Kidney epithelial cell (primary cell): ENCODE results near the gene ENPP6. TPM values are rescaled to one million over a fixed set of nuclear protein-coding genes. Genes with fewer than 3 reads are reported as not detected.
"Not testable (repeated sequence)": the region's sequence is repeated elsewhere in the genome, so short reads cannot be mapped to it uniquely, and the experiment has no call there.

Experiments
- DNase-seq: peaks from one replicate; pipeline ENCODE4 v3.0.0-alpha.2; 2010; ENCODE audit warnings: low read depth
- H3K27me3 ChIP-seq: 2 replicates; pipeline ENCODE4 v1.6.0; 2011; ENCODE audit warnings: low read length; ENCODE audit not compliant: control insufficient read depth, insufficient read depth
- H3K36me3 ChIP-seq: 2 replicates; pipeline ENCODE4 v1.5.1; 2011; ENCODE audit warnings: low read length; ENCODE audit not compliant: control insufficient read depth, insufficient read depth
- H3K4me3 ChIP-seq: 2 replicates; pipeline ENCODE4 v1.5.1; 2011; ENCODE audit warnings: low read depth, mild to moderate bottlenecking, control low read depth, low read length
- total RNA-seq: library from RNA; depleted of rRNA; stranded (reverse); fragments of >200 nt; gene quantifications from 2 replicates; pipeline ENCODE4 v1.2.3, GENCODE V29; 2015
- TF ChIP-seq, protein P1 (sequence below): IDR thresholded peaks from 2 replicates; pipeline ENCODE4 v1.5.1; 2011; ENCODE audit warnings: mild to moderate bottlenecking, moderate library complexity, low read length, control low read depth, inconsistent platforms; ENCODE audit not compliant: insufficient read depth, poor library complexity, severe bottlenecking

The ENPP6 gene
- total RNA-seq, 1 donor from 2014 or later, result 0.04 TPM

DNA sequence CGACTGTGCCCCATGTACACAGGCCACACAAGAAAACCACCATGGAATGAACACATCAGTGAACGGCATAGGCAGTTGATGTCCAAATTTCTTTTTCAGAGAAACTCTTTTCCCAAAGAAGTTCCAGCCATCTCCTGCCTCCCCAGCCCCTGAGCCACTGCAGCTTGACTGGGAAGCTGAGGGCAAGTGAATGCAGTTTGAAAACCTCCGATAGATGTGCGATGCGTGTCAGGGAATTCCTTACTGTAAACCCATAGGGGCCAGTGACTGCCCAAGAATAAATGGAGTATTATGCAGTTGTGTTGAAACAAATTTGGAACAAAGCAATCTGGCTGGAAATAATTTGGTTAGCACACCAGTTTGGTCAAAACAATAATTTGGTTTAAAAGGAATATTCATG is 72.1 kb downstream of the ENPP6 start:
- DNase-seq, result no peak
- H3K36me3 ChIP-seq, result no peaks in the 10 kb centered on the region
- no peaks in the 10 kb centered on the region for H3K27me3 ChIP-seq
- TF ChIP-seq, protein P1, sequence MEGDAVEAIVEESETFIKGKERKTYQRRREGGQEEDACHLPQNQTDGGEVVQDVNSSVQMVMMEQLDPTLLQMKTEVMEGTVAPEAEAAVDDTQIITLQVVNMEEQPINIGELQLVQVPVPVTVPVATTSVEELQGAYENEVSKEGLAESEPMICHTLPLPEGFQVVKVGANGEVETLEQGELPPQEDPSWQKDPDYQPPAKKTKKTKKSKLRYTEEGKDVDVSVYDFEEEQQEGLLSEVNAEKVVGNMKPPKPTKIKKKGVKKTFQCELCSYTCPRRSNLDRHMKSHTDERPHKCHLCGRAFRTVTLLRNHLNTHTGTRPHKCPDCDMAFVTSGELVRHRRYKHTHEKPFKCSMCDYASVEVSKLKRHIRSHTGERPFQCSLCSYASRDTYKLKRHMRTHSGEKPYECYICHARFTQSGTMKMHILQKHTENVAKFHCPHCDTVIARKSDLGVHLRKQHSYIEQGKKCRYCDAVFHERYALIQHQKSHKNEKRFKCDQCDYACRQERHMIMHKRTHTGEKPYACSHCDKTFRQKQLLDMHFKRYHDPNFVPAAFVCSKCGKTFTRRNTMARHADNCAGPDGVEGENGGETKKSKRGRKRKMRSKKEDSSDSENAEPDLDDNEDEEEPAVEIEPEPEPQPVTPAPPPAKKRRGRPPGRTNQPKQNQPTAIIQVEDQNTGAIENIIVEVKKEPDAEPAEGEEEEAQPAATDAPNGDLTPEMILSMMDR, result no peak
- no peak overlapping the region for H3K4me3 ChIP-seq

DNA sequence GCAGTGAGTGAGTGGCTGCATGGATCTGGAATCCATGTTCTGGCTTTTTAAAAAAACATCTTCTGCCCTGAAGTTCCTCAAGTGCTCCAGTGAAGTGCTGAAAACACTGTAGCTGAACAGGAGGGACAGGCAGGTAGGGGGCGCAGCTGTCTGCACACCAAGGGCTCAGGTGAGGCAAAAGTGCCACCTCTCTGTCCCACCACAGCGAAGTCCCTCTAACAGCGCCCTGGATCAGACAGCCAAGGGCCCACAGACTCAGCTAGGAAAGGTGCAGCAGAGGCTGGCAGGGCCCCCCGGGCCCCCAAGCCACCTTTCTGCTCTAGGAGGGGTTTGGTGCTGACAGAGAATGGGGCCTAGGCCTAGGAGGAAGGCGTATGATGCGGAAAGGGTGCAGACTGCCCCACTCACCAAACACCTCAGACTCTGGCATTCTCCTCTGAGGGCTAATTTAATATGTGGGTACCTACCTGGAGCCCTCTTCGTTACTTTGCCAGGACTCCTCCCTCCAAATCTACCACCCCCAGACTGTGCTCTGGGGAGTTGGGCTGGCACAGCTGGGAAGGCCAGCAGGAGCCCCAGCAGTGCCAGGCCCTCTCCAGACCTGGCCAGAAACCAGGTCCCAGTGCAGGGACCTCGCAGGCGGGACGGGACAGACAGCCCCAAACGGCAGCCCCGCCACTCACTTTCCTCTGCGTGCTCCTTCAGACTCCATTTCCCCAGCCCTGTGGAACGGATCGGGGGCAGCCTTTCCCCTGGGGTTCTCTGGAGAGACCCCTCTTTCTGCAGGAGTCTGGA is 73.7 kb downstream of the ENPP6 start:
- TF ChIP-seq, protein P1, result no peak
- H3K36me3 ChIP-seq, result no peaks in the 10 kb centered on the region
- no peak overlapping the region for H3K4me3 ChIP-seq
- no peaks in the 10 kb centered on the region for H3K27me3 ChIP-seq
- DNase-seq, result no peak

DNA sequence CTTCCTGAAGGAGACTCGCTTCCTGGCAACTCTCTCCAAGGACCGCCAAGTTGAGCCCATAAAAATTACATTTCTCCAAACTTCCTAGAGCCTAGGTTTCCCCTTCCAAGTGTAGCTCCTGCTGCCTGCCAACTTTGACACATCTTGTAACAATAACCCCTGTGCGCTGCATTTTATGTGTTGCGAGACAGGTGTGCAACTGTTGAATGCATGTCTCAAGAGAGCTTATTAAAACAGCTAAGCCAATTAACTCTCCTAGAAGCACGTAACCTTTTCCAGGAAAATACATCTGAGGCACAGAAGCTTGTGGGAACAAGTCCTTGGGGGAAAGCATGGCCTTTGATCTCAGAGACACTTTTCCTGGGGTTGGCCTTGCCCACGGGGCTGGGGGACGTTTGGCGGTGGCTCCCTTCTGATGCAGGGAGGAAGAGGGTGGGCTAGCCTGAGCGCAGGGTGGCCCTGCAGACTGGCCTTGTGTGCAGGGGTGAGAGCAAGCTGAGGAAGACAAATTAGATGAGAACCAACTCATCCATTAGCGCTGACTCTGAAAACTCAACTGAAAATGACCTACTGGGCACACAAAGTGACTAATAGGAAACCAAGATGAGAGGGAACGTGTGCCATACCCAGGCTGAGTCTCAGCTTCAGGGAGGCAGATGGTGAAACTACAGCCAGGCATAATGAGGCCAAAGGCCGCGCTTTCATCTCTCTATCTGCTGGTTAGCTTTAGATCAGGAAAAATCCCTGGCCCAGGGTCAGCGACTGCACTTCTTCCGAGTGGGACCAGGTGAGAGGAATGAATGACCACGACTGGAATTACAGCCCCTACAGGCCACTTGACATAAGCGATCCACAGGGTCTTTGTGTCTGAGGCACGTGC is 75.3 kb downstream of the ENPP6 start:
- H3K36me3 ChIP-seq, result no peaks in the 10 kb centered on the region
- no peak overlapping the region for H3K4me3 ChIP-seq
- no peak for DNase-seq
- H3K27me3 ChIP-seq, result no peaks in the 10 kb centered on the region
- TF ChIP-seq, protein P1, result no peak

DNA sequence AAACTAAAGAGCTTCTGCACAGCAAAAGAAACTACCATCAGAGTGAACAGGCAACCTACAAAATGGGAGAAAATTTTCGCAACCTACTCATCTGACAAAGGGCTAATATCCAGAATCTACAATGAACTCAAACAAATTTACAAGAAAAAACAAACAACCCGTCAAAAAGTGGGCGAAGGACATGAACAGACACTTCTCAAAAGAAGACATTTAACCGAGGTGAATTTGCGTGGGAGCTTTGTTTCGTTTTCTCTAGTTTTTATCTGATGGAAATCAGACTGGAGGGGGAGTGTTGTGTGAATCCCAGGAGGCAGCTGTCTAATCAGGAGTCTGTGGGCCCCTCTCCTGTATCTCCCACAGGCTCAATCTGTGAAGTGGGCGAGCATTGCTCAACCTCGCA is 76.8 kb downstream of the ENPP6 start:
- not testable (repeated sequence) for H3K4me3 ChIP-seq, H3K27me3 ChIP-seq, DNase-seq, H3K36me3 ChIP-seq

DNA sequence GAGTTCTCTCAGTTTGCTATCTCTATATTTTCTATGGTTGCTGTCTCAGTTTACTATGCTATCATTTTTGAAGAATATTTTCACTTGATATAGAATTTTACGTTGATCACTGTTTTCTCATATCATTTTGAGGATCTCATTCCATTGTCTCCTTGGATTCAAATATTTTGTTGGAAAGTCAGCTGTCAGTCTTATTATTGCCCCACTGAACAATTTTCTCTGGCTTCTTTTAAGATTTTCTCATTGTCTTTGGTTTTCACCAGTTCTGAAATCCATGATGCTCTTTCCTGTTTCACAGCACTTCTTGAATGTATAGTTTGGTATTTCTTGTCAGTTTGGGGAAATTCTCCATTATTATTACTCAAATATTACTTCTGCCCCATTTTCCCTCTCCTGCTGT is 81.1 kb downstream of the ENPP6 start:
- TF ChIP-seq, protein P1, result no peak
- Histone ChIP-seq H3K36me3 (no peaks in the 10 kb centered on the region), H3K27me3 (no peaks in the 10 kb centered on the region), H3K4me3 (no peak overlapping the region)
- DNase-seq, result no peak

DNA sequence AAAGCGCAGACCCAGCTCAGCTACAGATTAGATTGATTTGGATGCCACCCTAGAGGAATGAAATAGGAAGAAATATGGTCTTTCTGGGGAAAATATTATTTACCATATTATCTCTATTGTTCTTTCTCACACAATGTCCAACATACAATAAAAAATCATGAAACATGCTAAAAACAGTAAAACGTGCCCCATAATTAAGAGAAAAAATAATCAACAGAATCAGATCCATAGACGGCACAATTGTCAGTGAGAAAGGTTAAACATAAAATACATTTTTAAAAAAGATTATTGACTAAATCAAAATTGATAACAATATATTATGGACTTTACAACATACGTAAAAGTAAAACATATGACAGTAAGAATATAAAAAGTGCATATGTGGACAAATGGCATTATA is 90.9 kb downstream of the ENPP6 start:
- Histone ChIP-seq H3K4me3 (no peak overlapping the region), H3K36me3 (no peaks in the 10 kb centered on the region), H3K27me3 (no peaks in the 10 kb centered on the region)
- TF ChIP-seq, protein P1, result no peak
- no peak for DNase-seq
